HepG2 (cell line): ENCODE results near the gene SRSF10. TPM values are rescaled to one million over a fixed set of nuclear protein-coding genes. Genes with fewer than 3 reads are reported as not detected.

Experiments used
- BHLHE40 ChIP-seq: IDR thresholded peaks from 2 replicates; pipeline ENCODE4 v1.6.1; 2011; ENCODE audit warnings: low read length, improper control_type of control experiment
- CC2D1A ChIP-seq: sonication (generic); formaldehyde crosslinking; IDR thresholded peaks from 2 replicates; pipeline ENCODE4 v1.8.1; 2023; ENCODE audit warnings: mild to moderate bottlenecking, missing genetic modification reagents
- CREB3 ChIP-seq: sonication (generic); formaldehyde crosslinking; IDR thresholded peaks from 2 replicates; pipeline ENCODE4 v1.5.0; 2020; ENCODE audit warnings: missing genetic modification reagents
- GABPA ChIP-seq, 2 experiments: IDR thresholded peaks; 2 replicates each; pipeline ENCODE4 v1.6.1; 2011 to 2016; ENCODE audit warnings: low read depth in 2 of 2, low read length in 1 of 2, missing biosample characterization in 1 of 2, missing genetic modification characterization in 1 of 2
- HOXA3 ChIP-seq: sonication (generic); formaldehyde crosslinking; IDR thresholded peaks from 2 replicates; pipeline ENCODE4 v1.5.0; 2020; ENCODE audit warnings: missing genetic modification reagents
- LCORL ChIP-seq, 2 experiments: fragments of 450-650 bp in 1 of 2; sonication (generic) in 1 of 2; formaldehyde crosslinking in 1 of 2; IDR thresholded peaks; 2 replicates each; pipeline versions ENCODE4 v1.5.0 to v1.6.1; 2017 to 2020; ENCODE audit warnings: antibody characterized with exemption in 1 of 2, missing genetic modification reagents in 1 of 2
- MZF1 ChIP-seq: sonication (generic); formaldehyde crosslinking; IDR thresholded peaks from 2 replicates; pipeline ENCODE4 v1.8.1; 2023; ENCODE audit warnings: mild to moderate bottlenecking, missing genetic modification reagents, borderline replicate concordance
- NFE2L1 ChIP-seq: sonication (generic); formaldehyde crosslinking; IDR thresholded peaks from 2 replicates; pipeline ENCODE4 v1.4.0; 2020; ENCODE audit warnings: missing genetic modification reagents, mild to moderate bottlenecking, borderline replicate concordance
- NFIC ChIP-seq: IDR thresholded peaks from 2 replicates; pipeline ENCODE4 v1.6.1; 2012; ENCODE audit warnings: mild to moderate bottlenecking, low read length, inconsistent platforms
- RELA ChIP-seq: sonication (generic); formaldehyde crosslinking; IDR thresholded peaks from 2 replicates; pipeline ENCODE4 v1.4.0; 2020; ENCODE audit warnings: missing genetic modification reagents
- SAFB2 ChIP-seq: sonication (generic); formaldehyde crosslinking; IDR thresholded peaks from 2 replicates; pipeline ENCODE4 v1.5.1; 2020; ENCODE audit warnings: missing genetic modification reagents, low read depth, mild to moderate bottlenecking, borderline replicate concordance
- XRCC5 ChIP-seq: fragments of 200-400 bp; formaldehyde crosslinking; optimal IDR thresholded peaks from 2 replicates; pipeline ENCODE3; 2017; ENCODE audit warnings: mild to moderate bottlenecking, low read length
- ZMAT5 ChIP-seq: sonication (generic); formaldehyde crosslinking; IDR thresholded peaks from 2 replicates; pipeline ENCODE4 v1.5.0; 2020; ENCODE audit warnings: mild to moderate bottlenecking, low read depth, missing genetic modification reagents, borderline replicate concordance
- ZNF260 ChIP-seq: sonication (generic); formaldehyde crosslinking; IDR thresholded peaks from 2 replicates; pipeline ENCODE4 v1.4.0; 2020; ENCODE audit warnings: missing genetic modification reagents, low read depth, mild to moderate bottlenecking, borderline replicate concordance
- ZNF354B ChIP-seq: sonication (generic); formaldehyde crosslinking; IDR thresholded peaks from 2 replicates; pipeline ENCODE4 v1.8.0; 2022; ENCODE audit warnings: mild to moderate bottlenecking, missing genetic modification reagents
- ZNF629 ChIP-seq: sonication (generic); formaldehyde crosslinking; conservative IDR thresholded peaks from 2 replicates; pipeline ENCODE4 v1.5.0; 2020; ENCODE audit warnings: missing genetic modification reagents
- ZNF720 ChIP-seq: sonication (generic); formaldehyde crosslinking; IDR thresholded peaks from 2 replicates; pipeline ENCODE4 v1.4.0; 2020; ENCODE audit warnings: missing genetic modification reagents
- ZNF800 ChIP-seq: sonication (generic); formaldehyde crosslinking; IDR thresholded peaks from 2 replicates; pipeline ENCODE4 v1.4.0; 2020; ENCODE audit warnings: missing genetic modification reagents
- polyA plus RNA-seq, 8 experiments: library from polyadenylated mRNA; depleted of rRNA in 3 of 8; stranded (reverse) in 7 of 8; unstranded in 1 of 8; fragments of >200 nt; fragmentation: Illumina TruSeq in 4 of 8; extraction: Trizol in 4 of 8; gene quantifications; 2 replicates each; pipeline versions ENCODE4 v1.2.1 to v1.2.3, GENCODE V29; 2011 to 2016; ENCODE audit warnings: low read depth in 4 of 8, missing spikeins in 1 of 8, mixed read lengths in 1 of 8; ENCODE audit not compliant: insufficient read depth in 1 of 8
- total RNA-seq, 5 experiments: library from RNA; depleted of rRNA; stranded (reverse); fragments of >200 nt; fragmentation: Illumina TruSeq; extraction: Trizol; gene quantifications; 2 replicates each; pipeline ENCODE4 v1.2.3, GENCODE V29; 2016; ENCODE audit warnings: low read depth in 1 of 5
- TF ChIP-seq, protein P1 (sequence below): sonication (generic); formaldehyde crosslinking; IDR thresholded peaks from 2 replicates; pipeline ENCODE4 v1.8.0; 2022; ENCODE audit warnings: mild to moderate bottlenecking, missing genetic modification reagents, moderate library complexity
- TF ChIP-seq, protein P2 (sequence below): sonication (generic); formaldehyde crosslinking; IDR thresholded peaks from 2 replicates; pipeline ENCODE4 v1.5.0; 2020; ENCODE audit warnings: missing genetic modification reagents
- TF ChIP-seq, protein P3 (sequence below): sonication (generic); formaldehyde crosslinking; conservative IDR thresholded peaks from 2 replicates; pipeline ENCODE4 v1.4.0; 2020; ENCODE audit warnings: missing genetic modification reagents

Gene SRSF10
- total and polyA plus RNA-seq, 2 of the 13 experiments (the other 11 are each of a cell fraction or from before 2014, with no cell fraction given) = 126 to 186 TPM

- TF ChIP-seq ZMAT5 (CRISPR knock-in tag) (no peak), XRCC5 (no peak), ZNF800 (CRISPR knock-in tag) (peak; percentile 48; the same call in 1 of the 2 replicates), SAFB2 (CRISPR knock-in tag) (peak; percentile 55; the same call in 1 of the 2 replicates), RELA (CRISPR knock-in tag) (0 out of 2 replicates have a peak, but pooled peaks have one; percentile 65), LCORL (IDR thresholded peaks at IDR 0.05) (no peak), LCORL (CRISPR knock-in tag; IDR thresholded peaks at IDR 0.05) (peak; percentile 24; the same call in 1 of the 2 replicates), CC2D1A (CRISPR knock-in tag) (peak; percentile 76; the same call in 1 of the 2 replicates), ZNF260 (CRISPR knock-in tag) (no peak), BHLHE40 (no peak), MZF1 (CRISPR knock-in tag) (no peak), GABPA (IDR thresholded peaks at IDR 0.05; ENCODE audit: low read depth, low read length) (no peak), GABPA (CRISPR knock-in tag; IDR thresholded peaks at IDR 0.05; ENCODE audit: low read depth) (peak; percentile 58; the same call in 1 of the 2 replicates), NFIC (no peak), CREB3 (CRISPR knock-in tag) (no peak), ZNF720 (CRISPR knock-in tag) (0 out of 2 replicates have a peak, but pooled peaks have one; percentile 32), NFE2L1 (CRISPR knock-in tag) (no peak), HOXA3 (CRISPR knock-in tag) (peak; percentile 79), ZNF354B (CRISPR knock-in tag) (no peak), ZNF629 (CRISPR knock-in tag) (0 out of 2 replicates have a peak, but pooled peaks have one; percentile 17)
- TF ChIP-seq, protein P1, sequence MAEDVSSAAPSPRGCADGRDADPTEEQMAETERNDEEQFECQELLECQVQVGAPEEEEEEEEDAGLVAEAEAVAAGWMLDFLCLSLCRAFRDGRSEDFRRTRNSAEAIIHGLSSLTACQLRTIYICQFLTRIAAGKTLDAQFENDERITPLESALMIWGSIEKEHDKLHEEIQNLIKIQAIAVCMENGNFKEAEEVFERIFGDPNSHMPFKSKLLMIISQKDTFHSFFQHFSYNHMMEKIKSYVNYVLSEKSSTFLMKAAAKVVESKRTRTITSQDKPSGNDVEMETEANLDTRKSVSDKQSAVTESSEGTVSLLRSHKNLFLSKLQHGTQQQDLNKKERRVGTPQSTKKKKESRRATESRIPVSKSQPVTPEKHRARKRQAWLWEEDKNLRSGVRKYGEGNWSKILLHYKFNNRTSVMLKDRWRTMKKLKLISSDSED (CRISPR knock-in tag) = 0 out of 2 replicates have a peak, but pooled peaks have one; percentile 89
- TF ChIP-seq, protein P2, sequence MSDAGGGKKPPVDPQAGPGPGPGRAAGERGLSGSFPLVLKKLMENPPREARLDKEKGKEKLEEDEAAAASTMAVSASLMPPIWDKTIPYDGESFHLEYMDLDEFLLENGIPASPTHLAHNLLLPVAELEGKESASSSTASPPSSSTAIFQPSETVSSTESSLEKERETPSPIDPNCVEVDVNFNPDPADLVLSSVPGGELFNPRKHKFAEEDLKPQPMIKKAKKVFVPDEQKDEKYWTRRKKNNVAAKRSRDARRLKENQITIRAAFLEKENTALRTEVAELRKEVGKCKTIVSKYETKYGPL = peak; percentile 66; the same call in 1 of the 2 replicates
- TF ChIP-seq, protein P3, sequence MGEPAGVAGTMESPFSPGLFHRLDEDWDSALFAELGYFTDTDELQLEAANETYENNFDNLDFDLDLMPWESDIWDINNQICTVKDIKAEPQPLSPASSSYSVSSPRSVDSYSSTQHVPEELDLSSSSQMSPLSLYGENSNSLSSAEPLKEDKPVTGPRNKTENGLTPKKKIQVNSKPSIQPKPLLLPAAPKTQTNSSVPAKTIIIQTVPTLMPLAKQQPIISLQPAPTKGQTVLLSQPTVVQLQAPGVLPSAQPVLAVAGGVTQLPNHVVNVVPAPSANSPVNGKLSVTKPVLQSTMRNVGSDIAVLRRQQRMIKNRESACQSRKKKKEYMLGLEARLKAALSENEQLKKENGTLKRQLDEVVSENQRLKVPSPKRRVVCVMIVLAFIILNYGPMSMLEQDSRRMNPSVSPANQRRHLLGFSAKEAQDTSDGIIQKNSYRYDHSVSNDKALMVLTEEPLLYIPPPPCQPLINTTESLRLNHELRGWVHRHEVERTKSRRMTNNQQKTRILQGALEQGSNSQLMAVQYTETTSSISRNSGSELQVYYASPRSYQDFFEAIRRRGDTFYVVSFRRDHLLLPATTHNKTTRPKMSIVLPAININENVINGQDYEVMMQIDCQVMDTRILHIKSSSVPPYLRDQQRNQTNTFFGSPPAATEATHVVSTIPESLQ (CRISPR knock-in tag) = 0 out of 2 replicates have a peak, but pooled peaks have one; percentile 61
Observed at GRCh38 chr1:23979881-23980727, at the start of gene SRSF10 (continued).
